Hepatocyte (in vitro differentiated cells): ENCODE data around the gene PDGFA. TPM values are rescaled to one million over a fixed set of nuclear protein-coding genes. Genes with fewer than 3 reads are reported as not detected.

ENCODE experiments used
- DNase-seq: peaks from one replicate; pipeline ENCODE4 v3.0.0-alpha.2; 2016; ENCODE audit warnings: low spot score
- H2AFZ ChIP-seq: fragments of 200-600 bp; sonication (generic); 2 replicates; pipeline ENCODE4 v1.6.0; 2016; ENCODE audit warnings: antibody characterized with exemption, mild to moderate bottlenecking
- H3K27ac ChIP-seq: fragments of 200-600 bp; sonication (generic); 2 replicates; pipeline ENCODE4 v1.5.1; 2016; ENCODE audit warnings: mild to moderate bottlenecking
- H3K27me3 ChIP-seq: fragments of 200-600 bp; sonication (generic); 2 replicates; pipeline ENCODE4 v1.6.1; 2016
- H3K36me3 ChIP-seq: fragments of 200-600 bp; sonication (generic); replicated peaks from 2 replicates; pipeline ENCODE4 v1.5.1; 2016; ENCODE audit warnings: low read depth; ENCODE audit not compliant: insufficient read depth
- H3K4me1 ChIP-seq: fragments of 200-600 bp; sonication (generic); 2 replicates; pipeline ENCODE4 v1.5.1; 2016; ENCODE audit warnings: mild to moderate bottlenecking, moderate library complexity; ENCODE audit not compliant: insufficient read depth
- H3K4me2 ChIP-seq: fragments of 200-600 bp; sonication (generic); 2 replicates; pipeline ENCODE4 v1.6.0; 2016
- H3K4me3 ChIP-seq: fragments of 200-600 bp; sonication (generic); 2 replicates; pipeline ENCODE4 v1.5.1; 2016; ENCODE audit warnings: mild to moderate bottlenecking
- H3K79me2 ChIP-seq: fragments of 200-600 bp; sonication (generic); 2 replicates; pipeline ENCODE4 v1.6.0; 2017; ENCODE audit warnings: mild to moderate bottlenecking
- H3K9me2 ChIP-seq: fragments of 200-600 bp; sonication (generic); replicated peaks from 2 replicates; pipeline ENCODE4 v1.6.0; 2017; ENCODE audit warnings: mild to moderate bottlenecking; ENCODE audit not compliant: insufficient read depth
- H3K9me3 ChIP-seq: fragments of 200-600 bp; sonication (generic); 2 replicates; pipeline ENCODE4 v1.5.1; 2016; ENCODE audit warnings: low read depth, mild to moderate bottlenecking
- H4K20me1 ChIP-seq: fragments of 200-600 bp; sonication (generic); 2 replicates; pipeline ENCODE4 v1.6.0; 2016; ENCODE audit warnings: mild to moderate bottlenecking; ENCODE audit not compliant: insufficient read depth, poor library complexity, severe bottlenecking
- CTCF ChIP-seq: fragments of 200-600 bp; sonication (generic); IDR thresholded peaks from 2 replicates; pipeline ENCODE4 v1.5.1; 2016; ENCODE audit warnings: antibody characterized with exemption, mild to moderate bottlenecking; ENCODE audit not compliant: poor library complexity
- EZH2 ChIP-seq: fragments of 200-600 bp; sonication (generic); IDR thresholded peaks from 2 replicates; pipeline ENCODE4 v1.6.1; 2016; ENCODE audit warnings: antibody characterized with exemption, mild to moderate bottlenecking, borderline replicate concordance
- EZH2phosphoT487 ChIP-seq: fragments of 200-600 bp; sonication (generic); IDR thresholded peaks from one replicate; pipeline ENCODE4 v1.6.1; 2018; ENCODE audit warnings: antibody characterized with exemption, mild to moderate bottlenecking, low read depth, moderate library complexity; ENCODE audit not compliant: unreplicated experiment, severe bottlenecking
- WGBS: methylation state at CpG from one replicate; pipeline ENCODE4 v1.1.6; 2016; ENCODE audit warnings: low lambda C conversion rate; ENCODE audit errors: missing lambda C conversion rate; 5-methylcytosine and 5-hydroxymethylcytosine counted together
- polyA plus RNA-seq: library from polyadenylated mRNA; unstranded; fragments of >200 nt; fragmentation: Nextera tagmentation; extraction: Ambion mirVana; gene quantifications from 2 replicates; pipeline ENCODE4 v1.2.1, GENCODE V29; 2016
- total RNA-seq: library from RNA; depleted of rRNA; stranded (reverse); fragments of >200 nt; gene quantifications from 2 replicates; pipeline ENCODE4 v1.2.3, GENCODE V29; 2014

PDGFA gene
- total and polyA plus RNA-seq, 2 experiments from 2014 or later = 30.7 to 63.1 TPM

- Histone ChIP-seq H3K4me1 (peaks cover 41% of the 10 kb centered on the region), H3K9me3 (no peaks in the 10 kb centered on the region), H3K4me3 (peak overlapping the region; percentile 99), H3K9me2 (no peaks in the 10 kb centered on the region), H4K20me1 (peaks cover 40% of the 10 kb centered on the region), H3K36me3 (no peaks in the 10 kb centered on the region), H3K27me3 (peaks cover 22% of the 10 kb centered on the region), H3K4me2 (peak overlapping the region; percentile 91), H3K79me2 (peaks cover 52% of the 10 kb centered on the region), H2AFZ (peak overlapping the region; percentile 49), H3K27ac (peak overlapping the region; percentile 98)
- peak; percentile 83 for DNase-seq
- TF ChIP-seq CTCF (no peak), EZH2 (peak; percentile 29), EZH2phosphoT487 (no peak)
- 2% methylated on average over 40 of the region's 70 CpGs for WGBS
These were observed 1.6 kb downstream of the PDGFA start for GRCh38 chr7:517774-518629.

- peaks cover 49% of the 10 kb centered on the region for H4K20me1 ChIP-seq
- H3K27ac ChIP-seq = peak overlapping the region; percentile 98
- H3K36me3 ChIP-seq = no peaks in the 10 kb centered on the region
- H3K4me3 ChIP-seq = peak overlapping the region; percentile 99
- no peaks in the 10 kb centered on the region for H3K9me3 ChIP-seq
- no peak overlapping the region for H2AFZ ChIP-seq
- H3K9me2 ChIP-seq = no peaks in the 10 kb centered on the region
- H3K4me1 ChIP-seq = peaks cover 35% of the 10 kb centered on the region
- no peak for TF ChIP-seq EZH2phosphoT487
- TF ChIP-seq EZH2 = peak; percentile 3
- no peak for TF ChIP-seq CTCF
- peaks cover 15% of the 10 kb centered on the region for H3K27me3 ChIP-seq
- peaks cover 58% of the 10 kb centered on the region for H3K79me2 ChIP-seq
- WGBS = 2% methylated on average over 73 of the region's 83 CpGs
- DNase-seq = peak; percentile 87
- H3K4me2 ChIP-seq = peak overlapping the region; percentile 91
These were observed 2.8 kb downstream of the PDGFA start for GRCh38 chr7:516606-517456.

- WGBS = 16% methylated on average over 13 of the region's 13 CpGs
- Histone ChIP-seq H4K20me1 (peaks cover 49% of the 10 kb centered on the region), H3K9me3 (no peaks in the 10 kb centered on the region), H3K4me2 (peak overlapping the region; percentile 91), H3K79me2 (peaks cover 63% of the 10 kb centered on the region), H3K4me3 (peak overlapping the region; percentile 99), H3K36me3 (no peaks in the 10 kb centered on the region), H2AFZ (no peak overlapping the region), H3K27ac (peak overlapping the region; percentile 98), H3K9me2 (no peaks in the 10 kb centered on the region), H3K4me1 (peaks cover 29% of the 10 kb centered on the region), H3K27me3 (peaks cover 11% of the 10 kb centered on the region)
- no peak for TF ChIP-seq EZH2phosphoT487
- no peak for TF ChIP-seq CTCF
- TF ChIP-seq EZH2 = no peak
- DNase-seq = no peak
These were observed 3.4 kb downstream of the PDGFA start for GRCh38 chr7:516216-516605.
